NCI-H2107 treated with DMSO at 0.1 percent for 48 hours (cell line): ENCODE measurements around the gene MFRP.

Source experiments
- DNase-seq: peaks from one replicate; lab custom pipeline; 2025; ENCODE audit not compliant: unreplicated experiment; lab: John Stamatoyannopoulos, UW

Gene MFRP

GRCh38 chr11:119373059-119373920, 26.8 kb upstream of the MFRP start:
- DNase-seq: no peak

DNA sequence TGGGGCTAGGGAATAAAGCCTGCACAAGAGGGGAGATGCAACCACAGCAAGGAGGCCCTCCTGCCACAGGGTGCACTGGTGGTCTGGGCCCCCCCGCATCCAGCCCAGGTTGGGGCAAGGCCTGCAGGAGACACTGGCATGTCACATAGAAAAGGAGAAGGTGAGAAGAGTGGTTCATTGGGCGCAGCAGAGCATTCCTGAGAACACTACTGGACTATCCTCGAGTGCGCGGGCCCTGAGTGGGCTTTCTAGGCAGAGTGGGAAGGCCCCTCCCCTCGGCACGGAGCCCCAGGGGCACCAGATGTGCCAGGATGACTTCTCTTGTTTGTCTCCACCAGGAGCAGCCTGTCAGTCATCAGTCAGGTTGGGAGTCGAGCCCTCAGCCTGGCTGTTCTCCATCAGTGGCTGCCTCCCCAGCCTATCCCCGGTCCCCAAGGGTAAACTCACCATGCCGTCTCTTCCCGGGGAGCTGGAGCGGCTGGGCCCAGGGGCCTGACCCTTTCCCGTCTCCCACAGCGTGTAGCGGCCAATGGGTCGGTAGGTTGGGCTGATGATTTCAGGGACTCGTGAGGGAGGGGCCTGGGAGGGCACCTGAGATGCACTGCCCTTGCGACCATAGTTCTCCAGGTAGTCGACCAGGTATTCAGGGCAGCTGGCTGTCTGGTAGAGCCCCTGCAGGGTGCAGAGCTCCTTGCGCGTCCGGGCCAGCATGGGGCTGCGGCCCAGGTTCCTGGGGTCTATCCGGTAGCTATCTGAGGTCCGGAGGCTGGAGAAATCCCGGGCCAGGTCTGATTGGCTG, 26.0 kb upstream of the MFRP start:
- no peak for DNase-seq

GRCh38 chr11:119371778-119372182, 25.3 kb upstream of the MFRP start:
- DNase-seq: peak; percentile 54

- no peak for DNase-seq
Observed at GRCh38 chr11:119371067-119371601, 24.6 kb upstream of the MFRP start.

GRCh38 chr11:119370486-119371046, 24.1 kb upstream of the MFRP start:
- DNase-seq: no peak

- DNase-seq: no peak
Observed at GRCh38 chr11:119369132-119369925, 22.8 kb upstream of the MFRP start.

- DNase-seq: no peak
Observed at GRCh38 chr11:119368121-119369034, 21.9 kb upstream of the MFRP start.

DNA sequence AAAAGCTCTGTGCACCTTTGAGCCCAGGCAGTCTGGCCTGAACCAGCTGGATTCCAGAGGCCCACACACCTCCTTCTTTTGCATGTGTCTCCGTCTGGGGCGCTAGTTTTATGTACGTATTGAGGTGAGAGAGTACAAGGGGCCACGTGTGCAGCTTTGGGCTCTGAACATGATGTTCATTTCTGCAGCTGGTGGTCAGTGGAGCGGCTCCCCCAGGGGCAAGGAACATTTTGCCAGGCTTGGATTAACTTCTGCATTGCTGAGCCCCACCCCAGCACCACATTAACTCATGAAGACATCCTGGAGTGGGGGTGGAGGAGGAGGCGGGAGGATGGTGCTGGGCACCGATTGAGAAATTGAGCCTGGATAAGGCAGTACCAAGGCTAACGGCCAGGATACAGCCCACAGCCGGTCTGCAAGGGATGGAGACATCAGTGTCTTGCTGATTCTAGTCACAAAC, 21.2 kb upstream of the MFRP start:
- DNase-seq: no peak

DNA sequence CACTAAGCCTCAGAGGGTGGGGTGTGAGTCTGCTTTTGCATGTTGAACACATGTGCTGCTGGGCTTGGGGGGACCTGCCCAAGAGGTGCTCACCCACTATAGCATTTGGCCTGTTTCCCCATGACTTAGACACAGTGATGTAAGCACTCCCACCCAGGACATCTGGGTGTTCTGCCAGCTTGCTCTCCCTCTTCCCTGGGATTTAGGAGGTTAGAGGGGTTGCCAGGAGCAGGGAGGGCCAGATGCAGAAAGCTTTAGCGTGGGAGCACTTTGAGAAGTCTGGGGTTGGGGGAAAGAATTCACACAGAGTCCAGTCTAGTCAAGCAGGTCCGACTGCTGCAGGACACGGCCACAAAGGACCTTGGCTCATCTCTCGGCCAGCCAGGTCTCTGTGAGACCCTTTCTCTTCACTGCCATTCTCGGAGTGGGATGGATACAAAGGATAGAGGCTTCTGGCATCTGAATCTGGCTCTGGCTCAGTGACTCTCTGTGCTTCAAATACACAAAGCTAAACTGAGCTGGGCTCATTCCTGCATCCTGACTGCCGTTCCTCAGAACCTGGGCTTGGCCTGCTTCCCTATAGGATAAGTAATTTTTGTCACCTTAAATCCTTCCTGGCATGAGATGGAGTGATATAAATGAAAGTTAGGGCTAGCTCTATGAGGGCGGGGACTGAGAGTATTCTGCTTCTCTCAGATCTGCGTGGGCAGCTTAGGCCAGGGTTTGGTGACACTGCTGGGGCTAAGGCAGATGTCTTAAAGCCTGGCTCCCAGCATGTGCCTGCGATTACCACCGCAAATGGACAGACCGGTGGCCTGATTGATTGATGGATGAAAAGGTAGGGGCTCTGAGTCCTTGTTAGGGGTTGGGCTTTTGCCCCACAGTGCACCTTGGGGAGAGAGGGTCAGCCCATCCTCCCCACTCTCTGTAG, 20.4 kb upstream of the MFRP start:
- no peak for DNase-seq

DNA sequence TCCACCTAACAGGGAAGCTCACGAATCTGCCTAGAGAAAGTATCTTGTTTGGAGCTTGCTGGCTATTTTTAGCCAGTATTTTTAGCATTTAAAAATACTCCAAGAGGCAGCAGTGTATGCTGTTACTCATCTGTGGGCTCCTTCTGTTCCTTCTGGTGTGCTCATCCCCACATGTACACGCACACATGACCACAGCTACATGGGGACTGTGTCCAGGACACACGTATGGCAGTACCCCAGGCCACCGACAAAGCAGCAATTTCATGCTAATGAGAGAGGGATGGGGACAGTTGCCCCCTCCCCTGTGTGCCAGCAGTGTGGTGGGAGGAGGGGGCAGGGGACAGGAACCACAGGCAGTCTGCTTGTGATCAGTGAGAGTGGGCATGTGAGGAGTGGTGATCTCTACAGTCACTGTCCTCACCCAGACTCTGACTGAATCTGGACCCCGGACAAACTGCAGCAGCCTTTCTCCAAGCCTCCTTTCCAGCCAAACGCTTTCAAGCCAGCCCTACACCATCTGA, 18.6 kb upstream of the MFRP start:
- no peak for DNase-seq

- DNase-seq: no peak
Observed at GRCh38 chr11:119363851-119364590, 17.5 kb upstream of the MFRP start.

DNA sequence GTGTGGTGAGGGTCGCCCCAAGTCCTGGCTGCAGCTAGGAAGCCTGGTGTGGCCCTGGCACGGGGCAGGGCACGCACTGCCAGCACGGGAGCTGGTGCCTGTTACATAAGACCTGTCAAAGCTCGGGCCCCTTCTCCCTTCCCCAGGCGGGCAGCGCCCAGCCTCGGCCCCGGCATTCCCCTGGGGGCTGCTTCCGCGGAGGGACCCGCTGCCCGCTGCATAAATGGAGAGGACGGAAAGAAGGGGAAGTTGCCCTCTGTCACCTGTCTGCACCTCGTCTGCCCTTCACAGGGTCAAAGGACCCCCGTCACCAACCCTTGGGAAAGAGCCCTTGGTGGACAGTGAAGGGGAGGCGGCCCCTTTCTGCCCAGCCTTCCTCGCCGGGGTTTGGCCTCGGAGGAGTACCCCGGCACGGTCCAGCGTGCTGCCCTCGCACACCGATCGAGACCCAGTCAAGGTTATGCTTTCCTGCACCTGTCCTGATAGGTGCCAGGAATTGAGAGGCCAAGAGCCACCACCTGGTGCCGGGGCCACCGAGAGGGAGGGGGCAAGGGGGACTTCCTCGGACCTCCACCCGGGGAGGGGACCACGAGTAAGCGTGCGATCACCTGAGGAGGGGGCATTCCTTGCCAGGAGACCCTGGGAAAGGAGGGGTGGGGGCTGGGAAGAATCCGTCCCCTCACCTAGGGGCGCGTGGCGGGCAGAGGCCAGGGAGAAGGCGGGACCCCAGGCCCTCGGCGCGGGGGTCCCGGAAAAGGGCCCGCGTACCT, 16.8 kb upstream of the MFRP start:
- DNase-seq: no peak

DNA sequence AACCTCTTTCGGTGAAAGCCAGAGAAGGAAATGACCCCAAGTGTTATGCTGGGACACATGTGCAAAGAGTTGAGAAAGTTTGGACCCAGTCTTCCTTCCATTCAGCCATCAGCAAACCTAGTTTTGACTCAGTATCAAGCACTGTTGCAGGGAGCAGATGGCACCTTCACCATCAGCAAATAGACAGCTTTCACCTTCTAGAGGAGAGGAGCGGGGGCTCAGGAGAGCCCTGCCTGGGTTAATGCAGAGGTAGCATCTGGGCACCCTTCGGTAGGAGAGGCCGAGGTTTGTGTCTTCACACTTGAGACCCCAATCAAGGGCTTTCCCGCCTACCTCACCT, 16.2 kb upstream of the MFRP start:
- DNase-seq: no peak

GRCh38 chr11:119361941-119362725, 15.6 kb upstream of the MFRP start:
- no peak for DNase-seq

DNA sequence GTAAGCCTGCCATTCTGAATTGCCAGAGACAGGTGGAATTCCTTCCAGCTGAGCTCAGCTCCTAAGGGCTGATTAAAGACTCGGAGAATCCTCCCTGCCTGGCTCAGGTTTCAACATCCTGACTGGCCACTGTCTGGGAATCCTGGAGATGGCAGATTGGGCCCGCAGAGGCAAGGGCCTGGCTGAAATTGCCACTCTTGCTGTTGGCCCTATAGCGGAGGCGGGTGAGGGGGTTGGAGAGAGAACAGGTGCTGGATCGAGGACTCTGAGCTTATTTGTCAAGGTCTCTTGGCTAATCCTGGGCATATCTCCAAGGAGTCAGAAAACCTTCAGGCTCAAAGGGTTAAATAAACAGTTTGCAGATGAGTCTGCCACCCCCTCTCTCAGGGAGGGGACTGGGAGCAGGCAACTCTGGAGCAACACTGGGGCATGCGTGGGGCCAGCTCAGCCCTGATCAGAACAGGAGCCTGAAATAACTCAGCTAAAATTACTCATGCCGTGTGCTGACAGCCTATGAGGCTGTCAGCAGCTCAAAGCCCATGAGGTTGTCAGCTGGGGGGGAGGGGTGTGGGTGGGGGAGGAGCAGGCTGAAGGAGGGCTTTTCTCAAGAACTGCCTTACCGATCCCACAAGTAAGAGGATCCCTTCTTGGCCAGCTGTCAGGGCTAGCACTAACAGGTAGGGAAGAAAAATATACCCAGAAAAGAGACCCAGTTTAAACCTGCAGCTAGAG, 14.7 kb upstream of the MFRP start:
- DNase-seq: peak; percentile 79
